ENCODE measurements around the gene C9orf85.

- TF ChIP-seq POLR2A (IDR thresholded peaks at IDR 0.05) (no peak), CTCF (IDR thresholded peaks at IDR 0.05) (no peak), EP300 (IDR thresholded peaks at IDR 0.05) (no peak)
Observed at GRCh38 chr9:71918419-71918818, 7.0 kb downstream of the C9orf85 start.
